WTC11 (cell line): Measurements from ENCODE around the gene ASB8. TPM values are rescaled to one million over a fixed set of nuclear protein-coding genes. Genes with fewer than 3 reads are reported as not detected.

Experiments
- ATAC-seq: fragments of 200-7000 bp; cut with Tn5 transposase; 2 replicates; pipeline ENCODE4 v1.10.0; 2021; ENCODE audit warnings: mild to moderate bottlenecking, moderate library complexity
- CTCF ChIA-PET: fragments of 300-600 bp; sonication (Branson Sonifier 250); formaldehyde crosslinking; loops from one replicate; lab custom pipeline; 2021; ENCODE audit warnings: antibody characterized with exemption; lab: Charles Lee
- POLR2A ChIA-PET: fragments of 350-600 bp; sonication (Branson Sonifier 250); formaldehyde crosslinking; loops from one replicate; lab custom pipeline; 2021; ENCODE audit warnings: antibody characterized with exemption; lab: Charles Lee
- DNase-seq: peaks from one replicate; pipeline ENCODE4 v3.0.0; 2021; ENCODE audit warnings: low spot score
- H3K27ac Mint-ChIP-seq: 2 replicates; pipeline ENCODE4 v1.8.0; 2021; ENCODE audit warnings: mixed read lengths
- H3K27me3 Mint-ChIP-seq: 2 replicates; pipeline ENCODE4 v1.8.0; 2021; ENCODE audit warnings: low read depth, mild to moderate bottlenecking, moderate library complexity, mixed read lengths
- H3K36me3 Mint-ChIP-seq: 2 replicates; pipeline ENCODE4 v1.8.0; 2021; ENCODE audit warnings: mixed read lengths
- H3K4me1 Mint-ChIP-seq: 2 replicates; pipeline ENCODE4 v1.8.0; 2022; ENCODE audit warnings: mixed read lengths
- H3K4me3 Mint-ChIP-seq: 2 replicates; pipeline ENCODE4 v1.8.0; 2021; ENCODE audit warnings: mild to moderate bottlenecking, moderate library complexity, mixed read lengths
- H3K9me3 Mint-ChIP-seq: 2 replicates; pipeline ENCODE4 v1.8.0; 2021; ENCODE audit warnings: mixed read lengths
- CDX4 ChIP-seq: fragments of 250-450 bp; sonication (Bioruptor Pico); IDR thresholded peaks from 2 replicates; pipeline ENCODE4 v1.9.0; 2021; ENCODE audit warnings: moderate library complexity, mild to moderate bottlenecking, inconsistent platforms, borderline replicate concordance
- CREM ChIP-seq: sonication (generic); formaldehyde crosslinking; IDR thresholded peaks from 2 replicates; pipeline ENCODE4 v1.8.1; 2022; ENCODE audit warnings: mild to moderate bottlenecking, missing genetic modification reagents, moderate library complexity
- GRHL2 ChIP-seq: fragments of 250-450 bp; sonication (Bioruptor Pico); IDR thresholded peaks from 2 replicates; pipeline ENCODE4 v1.8.0; 2022; ENCODE audit warnings: mild to moderate bottlenecking, moderate library complexity; ENCODE audit not compliant: insufficient replicate concordance, severe bottlenecking
- GTF2I ChIP-seq: fragments of 250-450 bp; sonication (Bioruptor Pico); conservative IDR thresholded peaks from 2 replicates; pipeline ENCODE4 v1.4.0; 2021; ENCODE audit warnings: mild to moderate bottlenecking
- JAZF1 ChIP-seq: fragments of 250-450 bp; sonication (Bioruptor Pico); IDR thresholded peaks from 2 replicates; pipeline ENCODE4 v1.9.0; 2021; ENCODE audit warnings: moderate library complexity, mild to moderate bottlenecking, inconsistent platforms
- JUN ChIP-seq: sonication (generic); formaldehyde crosslinking; IDR thresholded peaks from 2 replicates; pipeline ENCODE4 v1.8.0; 2023; ENCODE audit warnings: mild to moderate bottlenecking, missing genetic modification reagents
- NFATC4 ChIP-seq: fragments of 250-450 bp; sonication (Bioruptor Pico); IDR thresholded peaks from 2 replicates; pipeline ENCODE4 v1.9.0; 2021; ENCODE audit warnings: mild to moderate bottlenecking
- STAT6 ChIP-seq: sonication (generic); formaldehyde crosslinking; conservative IDR thresholded peaks from 2 replicates; pipeline ENCODE4 v1.8.1; 2023; ENCODE audit warnings: mild to moderate bottlenecking, low read depth, missing genetic modification reagents, moderate library complexity
- ZNF121 ChIP-seq: sonication (generic); formaldehyde crosslinking; IDR thresholded peaks from 2 replicates; pipeline ENCODE4 v1.8.0; 2023; ENCODE audit warnings: missing genetic modification reagents
- ZNF219 ChIP-seq: sonication (generic); formaldehyde crosslinking; IDR thresholded peaks from 2 replicates; pipeline ENCODE4 v1.8.0; 2023; ENCODE audit warnings: missing genetic modification reagents, mild to moderate bottlenecking, borderline replicate concordance
- ZNF281 ChIP-seq: sonication (generic); formaldehyde crosslinking; IDR thresholded peaks from 2 replicates; pipeline ENCODE4 v1.8.0; 2023; ENCODE audit warnings: mild to moderate bottlenecking, missing genetic modification reagents
- ZNF416 ChIP-seq: fragments of 250-450 bp; sonication (Bioruptor Pico); IDR thresholded peaks from 2 replicates; pipeline ENCODE4 v1.9.0; 2021; ENCODE audit warnings: mild to moderate bottlenecking, inconsistent platforms
- ZSCAN18 ChIP-seq: fragments of 250-450 bp; sonication (Bioruptor Pico); IDR thresholded peaks from 2 replicates; pipeline ENCODE4 v2.1.2; 2022; ENCODE audit warnings: mild to moderate bottlenecking, moderate library complexity
- total RNA-seq: library from RNA; stranded (reverse); gene quantifications from 3 replicates; pipeline ENCODE4 v1.2.3, GENCODE V29; 2021
- TF ChIP-seq, protein P1 (sequence below): sonication (generic); formaldehyde crosslinking; IDR thresholded peaks from 2 replicates; pipeline ENCODE4 v1.8.0; 2022; ENCODE audit warnings: mild to moderate bottlenecking, missing genetic modification reagents
- TF ChIP-seq, protein P2 (sequence below): sonication (generic); formaldehyde crosslinking; IDR thresholded peaks from 2 replicates; pipeline ENCODE4 v1.8.1; 2023; ENCODE audit warnings: mild to moderate bottlenecking, missing genetic modification reagents, moderate library complexity
- TF ChIP-seq, protein P3 (sequence below): sonication (generic); formaldehyde crosslinking; IDR thresholded peaks from 2 replicates; pipeline ENCODE4 v1.8.1; 2022; ENCODE audit warnings: low read depth, missing genetic modification reagents, borderline replicate concordance
- TF ChIP-seq, protein P4 (sequence below): fragments of 250-450 bp; sonication (Bioruptor Pico); IDR thresholded peaks from 2 replicates; pipeline ENCODE4 v1.8.0; 2021; ENCODE audit warnings: mild to moderate bottlenecking

Gene ASB8
- total RNA-seq, 1 experiment from 2014 or later: 7.4 TPM

- no peak for ATAC-seq
Observed at GRCh38 chr12:48176417-48176751, 19.1 kb upstream of the ASB8 start.

More at GRCh38 chr12:48176417-48176751, 19.1 kb upstream of the ASB8 start:
- Mint-ChIP-seq H3K27ac (peak overlapping the region; percentile 95), H3K4me3 (peak overlapping the region; percentile 46), H3K4me1 (peaks cover 31% of the 10 kb centered on the region), H3K36me3 (no peaks in the 10 kb centered on the region), H3K9me3 (no peaks in the 10 kb centered on the region), H3K27me3 (peaks cover 34% of the 10 kb centered on the region)
- DNase-seq: no peak
- POLR2A ChIA-PET: no interaction called here
- CTCF ChIA-PET: interaction anchor here (0.7 to 2.2 kb wide), 4 partner anchors 8 to 227 kb away, joined by 3 to 9 read pairs (median 4); no protein-coding TSS in a partner anchor
- TF ChIP-seq, protein P1, sequence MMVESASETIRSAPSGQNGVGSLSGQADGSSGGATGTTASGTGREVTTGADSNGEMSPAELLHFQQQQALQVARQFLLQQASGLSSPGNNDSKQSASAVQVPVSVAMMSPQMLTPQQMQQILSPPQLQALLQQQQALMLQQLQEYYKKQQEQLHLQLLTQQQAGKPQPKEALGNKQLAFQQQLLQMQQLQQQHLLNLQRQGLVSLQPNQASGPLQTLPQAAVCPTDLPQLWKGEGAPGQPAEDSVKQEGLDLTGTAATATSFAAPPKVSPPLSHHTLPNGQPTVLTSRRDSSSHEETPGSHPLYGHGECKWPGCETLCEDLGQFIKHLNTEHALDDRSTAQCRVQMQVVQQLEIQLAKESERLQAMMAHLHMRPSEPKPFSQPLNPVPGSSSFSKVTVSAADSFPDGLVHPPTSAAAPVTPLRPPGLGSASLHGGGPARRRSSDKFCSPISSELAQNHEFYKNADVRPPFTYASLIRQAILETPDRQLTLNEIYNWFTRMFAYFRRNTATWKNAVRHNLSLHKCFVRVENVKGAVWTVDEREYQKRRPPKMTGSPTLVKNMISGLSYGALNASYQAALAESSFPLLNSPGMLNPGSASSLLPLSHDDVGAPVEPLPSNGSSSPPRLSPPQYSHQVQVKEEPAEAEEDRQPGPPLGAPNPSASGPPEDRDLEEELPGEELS (CRISPR knock-in tag): no peak
- TF ChIP-seq ZNF219 (CRISPR knock-in tag): no peak
- TF ChIP-seq ZNF121 (CRISPR knock-in tag): no peak
- TF ChIP-seq CREM: no peak
- no peak for TF ChIP-seq CDX4 (CRISPR knock-in tag)
- TF ChIP-seq STAT6 (CRISPR knock-in tag): no peak
- no peak for TF ChIP-seq GTF2I (CRISPR knock-in tag)
- no peak for TF ChIP-seq ZNF281 (CRISPR knock-in tag)
- no peak for TF ChIP-seq JUN (CRISPR knock-in tag)
- TF ChIP-seq, protein P2, sequence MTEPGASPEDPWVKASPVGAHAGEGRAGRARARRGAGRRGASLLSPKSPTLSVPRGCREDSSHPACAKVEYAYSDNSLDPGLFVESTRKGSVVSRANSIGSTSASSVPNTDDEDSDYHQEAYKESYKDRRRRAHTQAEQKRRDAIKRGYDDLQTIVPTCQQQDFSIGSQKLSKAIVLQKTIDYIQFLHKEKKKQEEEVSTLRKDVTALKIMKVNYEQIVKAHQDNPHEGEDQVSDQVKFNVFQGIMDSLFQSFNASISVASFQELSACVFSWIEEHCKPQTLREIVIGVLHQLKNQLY (CRISPR knock-in tag): no peak
- no peak for TF ChIP-seq NFATC4 (CRISPR knock-in tag)
- TF ChIP-seq GRHL2 (CRISPR knock-in tag): no peak
- no peak for TF ChIP-seq ZSCAN18 (CRISPR knock-in tag)
- TF ChIP-seq, protein P3, sequence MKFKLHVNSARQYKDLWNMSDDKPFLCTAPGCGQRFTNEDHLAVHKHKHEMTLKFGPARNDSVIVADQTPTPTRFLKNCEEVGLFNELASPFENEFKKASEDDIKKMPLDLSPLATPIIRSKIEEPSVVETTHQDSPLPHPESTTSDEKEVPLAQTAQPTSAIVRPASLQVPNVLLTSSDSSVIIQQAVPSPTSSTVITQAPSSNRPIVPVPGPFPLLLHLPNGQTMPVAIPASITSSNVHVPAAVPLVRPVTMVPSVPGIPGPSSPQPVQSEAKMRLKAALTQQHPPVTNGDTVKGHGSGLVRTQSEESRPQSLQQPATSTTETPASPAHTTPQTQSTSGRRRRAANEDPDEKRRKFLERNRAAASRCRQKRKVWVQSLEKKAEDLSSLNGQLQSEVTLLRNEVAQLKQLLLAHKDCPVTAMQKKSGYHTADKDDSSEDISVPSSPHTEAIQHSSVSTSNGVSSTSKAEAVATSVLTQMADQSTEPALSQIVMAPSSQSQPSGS (CRISPR knock-in tag): no peak
- TF ChIP-seq, protein P4, sequence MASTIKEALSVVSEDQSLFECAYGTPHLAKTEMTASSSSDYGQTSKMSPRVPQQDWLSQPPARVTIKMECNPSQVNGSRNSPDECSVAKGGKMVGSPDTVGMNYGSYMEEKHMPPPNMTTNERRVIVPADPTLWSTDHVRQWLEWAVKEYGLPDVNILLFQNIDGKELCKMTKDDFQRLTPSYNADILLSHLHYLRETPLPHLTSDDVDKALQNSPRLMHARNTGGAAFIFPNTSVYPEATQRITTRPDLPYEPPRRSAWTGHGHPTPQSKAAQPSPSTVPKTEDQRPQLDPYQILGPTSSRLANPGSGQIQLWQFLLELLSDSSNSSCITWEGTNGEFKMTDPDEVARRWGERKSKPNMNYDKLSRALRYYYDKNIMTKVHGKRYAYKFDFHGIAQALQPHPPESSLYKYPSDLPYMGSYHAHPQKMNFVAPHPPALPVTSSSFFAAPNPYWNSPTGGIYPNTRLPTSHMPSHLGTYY (CRISPR knock-in tag): no peak
- TF ChIP-seq JAZF1 (CRISPR knock-in tag): no peak
- TF ChIP-seq ZNF416 (CRISPR knock-in tag): no peak
